Measurements from ENCODE around the gene VASN. TPM values are rescaled to one million over a fixed set of nuclear protein-coding genes. Genes with fewer than 3 reads are reported as not detected.

The VASN gene
- total and polyA plus RNA-seq, 9 of the 15 experiments (the other 6 are each of a cell fraction or from before 2014, with no cell fraction given), result 0.01 to 2.5 (median 0.41) TPM; not detected in 1

- TF ChIP-seq ARNT (IDR thresholded peaks at IDR 0.05) (no peak), BRF1 (IDR thresholded peaks at IDR 0.05; ENCODE audit: borderline replicate concordance, extremely low read depth, insufficient read length) (no peak), DIDO1 (tag; IDR thresholded peaks at IDR 0.05; ENCODE audit: low read depth) (no peak), WHSC1 (IDR thresholded peaks at IDR 0.05; ENCODE audit: low read length) (no peak), ZBTB34 (CRISPR knock-in tag; IDR thresholded peaks at IDR 0.05) (no peak), C11orf30 (IDR thresholded peaks at IDR 0.05; ENCODE audit: low read depth) (peak; percentile 59; the same call in 1 of the 2 replicates), MAFF (IDR thresholded peaks at IDR 0.05; ENCODE audit: low read length) (peak; percentile 21; the same call in 1 of the 2 replicates), HDGF (IDR thresholded peaks at IDR 0.05) (no peak), SIN3A (IDR thresholded peaks at IDR 0.05; ENCODE audit: borderline replicate concordance in 2 of 2, control insufficient read depth in 1 of 2, low read depth in 2 of 2, low read length in 2 of 2) (0 out of 4 replicates have a peak, but pooled peaks of 1 of the 2 experiments have one; percentile 6), SMARCB1 (IDR thresholded peaks at IDR 0.05; ENCODE audit: insufficient read length, low read depth) (no peak), HMGN3 (IDR thresholded peaks at IDR 0.05; ENCODE audit: borderline replicate concordance, extremely low read depth, insufficient read length, low read depth, low read length) (no peak), GABPB1 (CRISPR knock-in tag; IDR thresholded peaks at IDR 0.05) (no peak)
These were observed 55.2 kb downstream of the VASN start (continued) for GRCh38 chr16:4426722-4427372.

All from K562 (cell line).